GM19468 (cell line): ENCODE data around the gene APH1B.

Source experiments
- ATAC-seq: cut with Tn5 transposase; IDR thresholded peaks from one replicate; pipeline ENCODE4 v1.9.1; 2021; ENCODE audit warnings: mild to moderate bottlenecking, moderate library complexity, moderate number of reproducible peaks; ENCODE audit not compliant: unreplicated experiment; ENCODE audit errors: extremely low read depth

The APH1B gene

DNA sequence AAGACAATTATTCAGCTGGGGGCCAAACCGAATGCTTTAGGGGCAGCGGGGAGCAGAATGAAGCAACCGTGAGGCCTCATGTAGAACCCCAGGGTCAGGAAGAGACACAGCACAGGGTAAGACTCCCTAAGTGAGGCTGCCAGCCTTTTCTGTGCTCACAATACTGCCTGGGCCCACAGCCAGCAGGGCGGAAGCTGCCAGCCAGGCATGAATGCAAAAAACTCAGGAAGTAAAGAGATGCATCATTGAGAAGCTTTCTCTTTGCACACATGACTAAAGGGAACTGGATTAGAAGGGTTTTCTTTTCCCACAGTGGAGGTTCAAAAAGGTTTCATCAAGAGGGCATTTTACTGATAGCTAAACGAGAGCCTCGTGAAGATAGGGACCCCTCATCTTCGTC, 71.0 kb downstream of the APH1B start:
- no peak for ATAC-seq

- ATAC-seq: no peak
Measured at GRCh38 chr15:63349156-63349555, 71.8 kb downstream of the APH1B start.

DNA sequence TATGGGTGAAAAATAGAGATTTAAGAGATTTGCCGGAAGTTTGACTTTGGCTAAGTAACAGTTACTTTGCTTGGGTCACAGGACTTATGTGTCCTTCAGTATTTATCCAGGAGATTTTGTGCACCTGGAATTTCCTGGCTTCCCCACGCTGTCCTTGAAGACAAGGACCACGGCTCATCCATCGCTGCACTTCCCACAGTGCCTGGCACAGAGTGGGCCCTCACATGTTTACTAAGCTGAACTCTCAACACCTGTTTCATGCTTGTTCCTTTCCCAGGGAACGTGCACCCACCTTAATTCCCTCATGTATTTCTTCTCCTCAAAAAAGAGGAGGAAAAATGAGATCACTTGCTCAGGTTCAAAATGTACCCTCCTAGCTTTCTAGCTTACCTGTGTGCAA, 72.2 kb downstream of the APH1B start:
- ATAC-seq: no peak

- no peak for ATAC-seq
Measured at GRCh38 chr15:63350178-63350621, 72.8 kb downstream of the APH1B start.

- no peak for ATAC-seq
Measured at GRCh38 chr15:63351170-63351569, 73.8 kb downstream of the APH1B start.

DNA sequence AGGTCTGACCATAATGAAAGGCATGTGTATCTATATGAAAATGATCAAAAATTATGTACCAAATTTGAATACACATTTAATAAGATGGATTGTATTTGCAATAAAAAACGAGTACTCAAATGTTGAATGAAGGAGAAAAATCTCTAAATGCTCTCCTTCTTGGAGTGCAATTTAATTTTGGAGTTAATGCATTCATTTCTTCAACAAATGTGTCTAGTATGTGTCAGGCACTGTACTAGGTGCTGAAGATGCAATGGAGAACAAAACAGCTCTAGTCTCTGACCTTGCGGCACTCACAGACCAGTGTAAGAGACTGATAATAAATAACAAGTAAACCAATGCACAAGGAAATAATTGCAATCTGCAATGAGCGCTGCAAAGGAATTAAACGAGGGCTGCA, 75.4 kb downstream of the APH1B start:
- no peak for ATAC-seq

- no peak for ATAC-seq
Measured at GRCh38 chr15:63353261-63353660, 75.9 kb downstream of the APH1B start.

DNA sequence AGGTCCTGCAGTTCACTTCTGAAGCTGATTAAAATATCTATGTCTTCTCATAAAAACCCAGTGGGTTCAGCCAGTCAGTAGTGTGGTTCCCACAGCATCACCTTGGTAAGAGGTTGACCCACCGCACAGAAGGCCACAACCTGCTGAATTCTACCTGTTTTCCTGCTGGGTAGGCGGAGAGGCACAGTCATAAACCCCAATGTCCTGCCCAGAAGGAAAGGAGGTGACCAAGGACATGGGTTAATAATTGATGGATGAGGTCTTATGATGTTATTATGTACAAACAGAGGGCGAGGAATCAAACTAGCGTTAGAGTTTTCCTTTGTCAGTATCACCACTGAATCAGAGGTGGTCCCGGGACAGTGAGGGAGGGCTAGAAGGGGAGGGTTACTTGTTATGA, 76.5 kb downstream of the APH1B start:
- no peak for ATAC-seq

DNA sequence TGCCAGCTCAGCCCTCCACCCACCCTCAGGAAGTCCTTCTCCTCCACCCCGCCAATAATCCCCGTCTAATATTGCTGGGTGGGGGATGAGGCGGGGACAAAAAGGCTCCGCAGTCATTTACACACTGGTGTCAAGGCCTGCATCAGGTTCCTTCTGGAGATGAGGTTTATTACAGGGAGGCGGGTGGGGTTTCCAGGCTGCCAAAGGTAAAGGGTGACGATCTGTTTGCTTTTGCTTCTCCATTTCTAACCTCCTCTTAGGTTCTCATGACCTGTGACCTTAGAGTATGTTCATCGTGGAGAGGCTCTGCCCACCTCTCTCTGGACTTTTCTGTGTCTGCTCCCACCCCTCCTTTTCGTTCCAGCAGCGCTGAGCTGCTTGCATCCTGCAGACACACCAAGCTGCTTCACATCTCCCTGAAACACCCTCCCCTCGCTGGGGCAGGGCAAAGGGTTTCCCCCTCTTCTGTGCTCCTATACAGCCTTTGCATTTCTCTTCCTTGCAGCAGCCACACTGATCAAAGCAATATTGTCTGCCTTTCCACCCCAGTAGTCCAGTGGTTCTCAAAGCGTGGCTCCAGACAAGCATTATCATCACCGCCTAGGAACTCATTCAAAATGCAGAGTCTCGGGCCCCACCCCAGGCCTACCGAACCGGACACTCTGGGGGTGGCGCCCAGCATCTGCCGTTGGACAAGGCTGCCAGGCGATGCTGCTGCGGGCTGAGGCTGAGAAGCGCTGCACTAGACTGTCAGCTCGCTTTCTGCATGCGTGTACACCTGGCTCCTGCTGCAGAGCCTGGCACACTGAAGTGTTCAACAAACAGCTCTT, 77.6 kb downstream of the APH1B start:
- no peak for ATAC-seq

DNA sequence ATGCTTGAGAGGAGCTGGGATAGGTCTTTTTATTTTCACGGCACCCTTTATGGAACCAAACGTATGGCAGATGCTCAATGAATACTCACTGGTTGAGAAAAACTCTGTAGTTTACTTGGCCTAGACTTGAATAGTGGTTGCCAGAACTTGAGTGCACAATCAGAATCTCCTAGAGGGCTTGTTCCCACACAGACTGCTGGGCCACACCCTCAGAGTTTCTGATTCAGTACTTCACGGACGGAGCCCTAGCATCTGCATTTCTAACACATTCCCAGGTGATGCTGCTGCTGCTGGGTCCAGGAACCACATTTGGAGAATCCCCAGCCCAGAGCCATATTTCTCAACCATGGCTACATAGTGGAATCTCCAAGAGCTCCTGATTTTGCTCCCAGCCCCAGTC, 79.7 kb downstream of the APH1B start:
- no peak for ATAC-seq

- ATAC-seq: no peak
Measured at GRCh38 chr15:63357731-63358130, 80.3 kb downstream of the APH1B start.

DNA sequence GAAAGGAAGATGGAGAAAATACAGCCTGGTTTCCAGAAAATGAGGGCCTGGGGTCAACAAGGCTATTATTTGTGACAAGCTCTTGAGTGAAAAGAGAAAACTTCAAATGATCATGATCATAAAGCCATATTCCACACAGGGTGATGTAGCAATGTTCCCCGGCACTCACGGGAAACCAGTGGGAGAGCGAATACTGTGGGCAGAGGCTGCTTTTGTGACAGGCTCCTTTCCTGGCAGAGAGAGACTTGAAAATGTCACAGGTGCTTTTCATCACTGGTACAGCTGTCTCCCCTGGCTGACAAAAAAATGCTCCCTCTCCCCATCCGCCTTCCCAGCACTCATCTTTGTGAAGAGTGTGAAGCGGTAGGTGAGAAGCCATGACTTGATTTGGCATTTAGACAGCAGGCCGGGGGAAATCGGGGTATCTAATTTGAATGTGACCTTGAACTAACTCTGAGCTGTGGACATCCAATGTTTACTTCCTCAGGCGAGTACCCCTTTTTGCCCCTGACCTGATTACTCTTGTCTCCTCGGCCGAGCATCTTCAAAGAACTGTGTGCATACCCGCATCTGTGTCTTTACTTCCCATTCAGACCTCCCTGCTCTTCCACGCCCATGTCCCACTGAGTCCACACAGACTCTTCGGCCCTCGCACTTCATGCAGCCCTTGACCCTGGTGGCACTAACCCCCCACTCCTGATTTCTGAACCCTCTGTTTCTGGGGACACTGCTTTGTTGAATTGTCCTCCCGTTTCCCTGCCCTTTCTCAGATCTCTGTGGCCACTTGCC, 81.0 kb downstream of the APH1B start:
- ATAC-seq: no peak
